Aortic smooth muscle cell (primary cell): ENCODE results near the gene DEFB129. TPM values are rescaled to one million over a fixed set of nuclear protein-coding genes. Genes with fewer than 3 reads are reported as not detected.

Experiments
- total RNA-seq: library from RNA; depleted of rRNA; stranded (reverse); fragments of >200 nt; gene quantifications from 2 replicates; pipeline ENCODE4 v1.2.3, GENCODE V29; 2014

Gene DEFB129, protein sequence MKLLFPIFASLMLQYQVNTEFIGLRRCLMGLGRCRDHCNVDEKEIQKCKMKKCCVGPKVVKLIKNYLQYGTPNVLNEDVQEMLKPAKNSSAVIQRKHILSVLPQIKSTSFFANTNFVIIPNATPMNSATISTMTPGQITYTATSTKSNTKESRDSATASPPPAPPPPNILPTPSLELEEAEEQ
- not detected in 2 replicates for total RNA-seq

DNA sequence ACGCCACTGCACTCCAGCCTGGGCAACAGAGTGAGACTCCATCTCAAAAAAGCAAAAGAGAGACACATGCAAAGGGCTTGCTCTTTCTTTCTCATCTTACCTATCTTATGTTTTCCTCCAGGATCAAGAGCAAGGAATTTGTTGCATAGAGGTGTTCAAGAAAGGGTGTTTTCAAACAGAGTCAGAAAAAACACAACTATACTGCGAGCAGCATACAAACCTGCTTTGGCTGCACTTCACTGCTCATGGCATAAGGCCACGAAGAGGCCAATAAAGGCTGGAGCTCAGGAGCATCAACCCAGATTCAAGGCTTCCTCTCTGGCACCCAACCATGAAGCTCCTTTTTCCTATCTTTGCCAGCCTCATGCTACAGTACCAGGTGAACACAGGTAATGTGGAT is at the start of gene DEFB129:
TSS of gene DEFB129 (plus strand) at position 301 of the 400 bp plus-strand sequence. CDS start at position 332, 31 bp downstream.

GRCh38 chr20:189611-190010 is 37.4 kb upstream of the DEFB129 start, which contains the start of gene DEFB128:
TSS of gene DEFB128 (minus strand) at chr20:189711. CDS start at chr20:189623, 88 bp downstream.

DNA sequence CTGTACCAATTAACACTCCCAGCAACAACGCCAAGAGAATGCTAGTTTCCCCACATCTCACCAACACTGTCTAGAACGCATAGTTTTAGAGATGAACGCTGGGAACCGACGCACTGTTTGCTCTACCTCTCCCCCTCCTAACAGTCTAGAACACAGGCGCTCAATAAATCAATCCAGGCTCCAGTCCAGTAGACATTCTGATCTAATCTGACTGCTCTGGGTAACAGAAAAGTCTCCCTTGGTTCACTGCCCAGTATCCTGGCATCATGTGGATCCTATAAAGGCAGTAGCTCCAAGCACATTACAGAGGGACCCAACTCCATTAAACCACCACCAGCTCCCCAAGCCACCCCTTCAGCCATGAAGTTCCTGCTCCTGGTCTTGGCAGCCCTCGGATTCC is 30.4 kb downstream of the DEFB129 start, which contains the start of gene DEFB132:
TSS of gene DEFB132 (plus strand) at position 306 of the 400 bp plus-strand sequence. CDS start at position 361, 55 bp downstream.

Other genes starting within 250 kb of the DEFB129 start
- not detected in 2 replicates for gene DEFB125, start 139.6 kb upstream of the DEFB129 start, total RNA-seq
- not detected in 2 replicates for gene DEFB126, start 84.7 kb upstream of the DEFB129 start, total RNA-seq
- gene DEFB127, start 69.8 kb upstream of the DEFB129 start, total RNA-seq, result not detected in 2 replicates
- not detected in 2 replicates for gene DEFB128, start 37.5 kb upstream of the DEFB129 start, total RNA-seq
- gene DEFB132, start 30.5 kb downstream of the DEFB129 start, total RNA-seq, result not detected in 2 replicates
- 2.2 and 3.7 TPM in 2 replicates for gene C20orf96, start 63.5 kb downstream of the DEFB129 start, total RNA-seq
- 7.9 and 9.5 TPM in 2 replicates for gene ZCCHC3, start 70.3 kb downstream of the DEFB129 start, total RNA-seq
- gene SOX12, start 98.3 kb downstream of the DEFB129 start, total RNA-seq, result 1.6 and 2.7 TPM in 2 replicates
- 13.3 and 15.9 TPM in 2 replicates for gene NRSN2, start 119.9 kb downstream of the DEFB129 start, total RNA-seq
- 14.5 and 15.5 TPM in 2 replicates for gene TRIB3, start 153.5 kb downstream of the DEFB129 start, total RNA-seq
- gene RBCK1, start 181.0 kb downstream of the DEFB129 start, total RNA-seq, result 54.6 and 60.0 TPM in 2 replicates
- 27.6 and 28.5 TPM in 2 replicates for gene TBC1D20, start 235.3 kb downstream of the DEFB129 start, total RNA-seq